H9 (cell line): Measurements from ENCODE around the gene SH3TC1. TPM values are rescaled to one million over a fixed set of nuclear protein-coding genes. Genes with fewer than 3 reads are reported as not detected.

Experiments
- DNase-seq: peaks from one replicate; pipeline ENCODE4 v3.0.0-alpha.2; 2017
- H2AFZ ChIP-seq: one replicate; pipeline ENCODE4 v1.6.1; 2013; ENCODE audit warnings: mild to moderate bottlenecking, low read length, control low read depth, moderate library complexity
- H2AK5ac ChIP-seq: 2 replicates; pipeline ENCODE4 v1.6.1; 2013; ENCODE audit warnings: low read length, control low read depth, mixed read lengths; ENCODE audit not compliant: insufficient read length
- H2BK120ac ChIP-seq: one replicate; pipeline ENCODE4 v1.6.1; 2013; ENCODE audit warnings: low read depth, mild to moderate bottlenecking, low read length, control low read depth, inconsistent platforms; ENCODE audit not compliant: poor library complexity, severe bottlenecking
- H2BK12ac ChIP-seq: 2 replicates; pipeline ENCODE4 v1.6.1; 2013; ENCODE audit warnings: low read length, control low read depth, mixed read lengths, low read depth; ENCODE audit not compliant: insufficient read length
- H2BK15ac ChIP-seq: 2 replicates; pipeline ENCODE4 v1.6.1; 2013; ENCODE audit warnings: low read depth, low read length, control low read depth
- H2BK20ac ChIP-seq: one replicate; pipeline ENCODE4 v1.6.1; 2013; ENCODE audit warnings: low read depth, mild to moderate bottlenecking, low read length, control low read depth, inconsistent platforms; ENCODE audit not compliant: poor library complexity, severe bottlenecking
- H2BK5ac ChIP-seq: 2 replicates; pipeline ENCODE4 v1.6.1; 2013; ENCODE audit warnings: low read length, control low read depth, mixed read lengths; ENCODE audit not compliant: insufficient read length
- H3K14ac ChIP-seq: 2 replicates; pipeline ENCODE4 v1.6.1; 2013; ENCODE audit warnings: low read length, control low read depth; ENCODE audit not compliant: insufficient read depth
- H3K18ac ChIP-seq: 2 replicates; pipeline ENCODE4 v1.6.1; 2013; ENCODE audit warnings: low read depth, mild to moderate bottlenecking, mixed read lengths, low read length, control low read depth; ENCODE audit not compliant: insufficient read length
- H3K23ac ChIP-seq: 2 replicates; pipeline ENCODE4 v1.6.1; 2013; ENCODE audit warnings: low read length, control low read depth, mixed read lengths, low read depth; ENCODE audit not compliant: insufficient read length
- H3K23me2 ChIP-seq: 2 replicates; pipeline ENCODE4 v1.6.1; 2013; ENCODE audit warnings: low read depth, mild to moderate bottlenecking, mixed read lengths, low read length, control low read depth; ENCODE audit not compliant: insufficient read length, poor library complexity, severe bottlenecking
- H3K27ac ChIP-seq: 2 replicates; pipeline ENCODE4 v1.5.1; 2013; ENCODE audit warnings: low read length, control low read depth, mixed read lengths, low read depth; ENCODE audit not compliant: insufficient read length
- H3K27me3 ChIP-seq: 2 replicates; pipeline ENCODE4 v1.6.1; 2013; ENCODE audit warnings: low read length, control low read depth, inconsistent platforms; ENCODE audit not compliant: insufficient read depth
- H3K4ac ChIP-seq: 2 replicates; pipeline ENCODE4 v1.6.1; 2013; ENCODE audit warnings: low read depth, mild to moderate bottlenecking, control low read depth, inconsistent platforms, low read length, moderate library complexity
- H3K4me1 ChIP-seq: 2 replicates; pipeline ENCODE4 v1.6.1; 2013; ENCODE audit warnings: low read length, control low read depth, inconsistent platforms; ENCODE audit not compliant: insufficient read depth
- H3K4me2 ChIP-seq: 2 replicates; pipeline ENCODE4 v1.6.1; 2013; ENCODE audit warnings: low read length, control low read depth, mixed read lengths; ENCODE audit not compliant: insufficient read length, insufficient read depth
- H3K56ac ChIP-seq: 2 replicates; pipeline ENCODE4 v1.6.1; 2013; ENCODE audit warnings: low read depth, mild to moderate bottlenecking, mixed read lengths, low read length, control low read depth; ENCODE audit not compliant: insufficient read length
- H3K79me1 ChIP-seq: 2 replicates; pipeline ENCODE4 v1.6.1; 2013; ENCODE audit warnings: low read depth, mild to moderate bottlenecking, moderate library complexity, low read length, control low read depth, inconsistent platforms; ENCODE audit not compliant: insufficient read depth, poor library complexity, severe bottlenecking
- H3K79me2 ChIP-seq: 2 replicates; pipeline ENCODE4 v1.6.1; 2013; ENCODE audit warnings: low read length, control low read depth, inconsistent platforms; ENCODE audit not compliant: insufficient read depth
- H3K9ac ChIP-seq: 2 replicates; pipeline ENCODE4 v1.6.1; 2013; ENCODE audit warnings: low read length, control low read depth, mixed read lengths; ENCODE audit not compliant: insufficient read length; ENCODE audit errors: extremely low read depth
- H3K9me3 ChIP-seq: one replicate; pipeline ENCODE4 v1.6.1; 2013; ENCODE audit warnings: low read depth, low read length, inconsistent platforms; ENCODE audit not compliant: control insufficient read depth
- H3T11ph ChIP-seq: one replicate; pipeline ENCODE4 v1.6.1; 2013; ENCODE audit warnings: mild to moderate bottlenecking, low read length, control low read depth, inconsistent platforms
- H4K20me1 ChIP-seq: one replicate; pipeline ENCODE4 v1.6.1; 2013; ENCODE audit not compliant: control insufficient read depth, insufficient read length, insufficient read depth
- H4K5ac ChIP-seq: 2 replicates; pipeline ENCODE4 v1.6.1; 2013; ENCODE audit warnings: low read depth, mild to moderate bottlenecking, mixed read lengths, low read length, control low read depth; ENCODE audit not compliant: insufficient read length
- H4K8ac ChIP-seq: replicated peaks from 2 replicates; pipeline ENCODE4 v1.6.1; 2013; ENCODE audit warnings: low read length, control low read depth, mixed read lengths, low read depth; ENCODE audit not compliant: insufficient read length
- H4K91ac ChIP-seq: 2 replicates; pipeline ENCODE4 v1.6.1; 2013; ENCODE audit warnings: low read depth, mild to moderate bottlenecking, moderate library complexity, mixed read lengths, low read length, control low read depth; ENCODE audit not compliant: insufficient read length
- H3K27ac Mint-ChIP-seq, 3 experiments: 2 replicates in 2 of 3; 3 replicates in 1 of 3; pipeline ENCODE4 v1.8.0; 2020 to 2021; ENCODE audit warnings: mixed read lengths in 3 of 3, mild to moderate bottlenecking in 1 of 3, moderate library complexity in 1 of 3
- H3K27me3 Mint-ChIP-seq: 2 replicates; pipeline ENCODE4 v1.8.0; 2021; ENCODE audit warnings: low read depth, mild to moderate bottlenecking, moderate library complexity, mixed read lengths
- H3K36me3 Mint-ChIP-seq, 3 experiments: 2 replicates in 2 of 3; 3 replicates in 1 of 3; pipeline ENCODE4 v1.8.0; 2020 to 2021; ENCODE audit warnings: low read depth in 3 of 3, mixed read lengths in 3 of 3; ENCODE audit not compliant: insufficient read depth in 1 of 3
- H3K4me1 Mint-ChIP-seq, 2 experiments: 2 replicates each; pipeline ENCODE4 v1.8.0; 2020; ENCODE audit warnings: mixed read lengths in 2 of 2
- H3K4me3 Mint-ChIP-seq, 2 experiments: 2 replicates in 1 of 2; 3 replicates in 1 of 2; pipeline ENCODE4 v1.8.0; 2020 to 2021; ENCODE audit warnings: mild to moderate bottlenecking in 2 of 2, mixed read lengths in 2 of 2, moderate library complexity in 1 of 2
- H3K9me3 Mint-ChIP-seq, 2 experiments: 2 replicates in 1 of 2; 3 replicates in 1 of 2; pipeline ENCODE4 v1.8.0; 2020; ENCODE audit warnings: mild to moderate bottlenecking in 2 of 2, mixed read lengths in 2 of 2, moderate library complexity in 1 of 2
- CTCF ChIP-seq: fragments of 200-600 bp; sonication (generic); conservative IDR thresholded peaks from 3 replicates; pipeline ENCODE4 v1.8.0; 2021; ENCODE audit warnings: antibody characterized with exemption, mild to moderate bottlenecking
- WGBS: extraction: QIAGEN DNeasy Blood & Tissue Kit; methylation state at CpG from one replicate; pipeline ENCODE4 v1.1.7; 2013; ENCODE audit warnings: missing lambda C conversion rate, low lambda C conversion rate, mixed read lengths; ENCODE audit not compliant: insufficient read length; ENCODE audit errors: extremely low coverage; 5-methylcytosine and 5-hydroxymethylcytosine counted together
- total RNA-seq: library from RNA; stranded (reverse); gene quantifications from 2 replicates; pipeline ENCODE4 v1.2.1, GENCODE V29; 2021

SH3TC1 gene
- total RNA-seq, 1 experiment from 2014 or later = 0.74 TPM

- H3K9me3 ChIP-seq = no peaks in the 10 kb centered on the region
- no peak overlapping the region for H3K23ac ChIP-seq
- no peaks in the 10 kb centered on the region for H4K20me1 ChIP-seq
- no peaks in the 10 kb centered on the region for H3K4me1 ChIP-seq
- TF ChIP-seq CTCF = no peak
- no peak overlapping the region for H2BK120ac ChIP-seq
- no peak overlapping the region for H3K9ac ChIP-seq
- no CpG with 5 or more reads among the region's 26 CpGs for WGBS
- Mint-ChIP-seq H3K4me3 (no peak overlapping the region), H3K4me1 (peaks cover 11 to 14% of the 10 kb centered on the region in 2 experiments; a peak in 3 of 4 replicates), H3K27me3 (no peaks in the 10 kb centered on the region), H3K27ac (peak overlapping the region in 1 of 3 experiments; percentile 10; a peak in 1 of 7 replicates), H3K9me3 (no peaks in the 10 kb centered on the region), H3K36me3 (no peaks in the 10 kb centered on the region)
- H3K56ac ChIP-seq = no peak overlapping the region
- H2AK5ac ChIP-seq = no peak overlapping the region
- no peak overlapping the region for H3K27ac ChIP-seq
- no peak overlapping the region for H2BK5ac ChIP-seq
- no peak overlapping the region for H2BK12ac ChIP-seq
- no peak overlapping the region for H3K14ac ChIP-seq
- H4K91ac ChIP-seq = no peak overlapping the region
- H2BK15ac ChIP-seq = no peak overlapping the region
- no peaks in the 10 kb centered on the region for H3K79me1 ChIP-seq
- H3K27me3 ChIP-seq = no peaks in the 10 kb centered on the region
- H3K4ac ChIP-seq = no peak overlapping the region
- no peak overlapping the region for H2BK20ac ChIP-seq
- no peaks in the 10 kb centered on the region for H3K79me2 ChIP-seq
- no peak overlapping the region for H4K8ac ChIP-seq
- DNase-seq = no peak
- no peak overlapping the region for H4K5ac ChIP-seq
- H3T11ph ChIP-seq = no peak overlapping the region
- no peak overlapping the region for H3K18ac ChIP-seq
- H3K4me2 ChIP-seq = no peak overlapping the region
- H3K23me2 ChIP-seq = no peaks in the 10 kb centered on the region
- no peak overlapping the region for H2AFZ ChIP-seq
Observed at GRCh38 chr4:8189551-8190466, 9.3 kb upstream of the SH3TC1 start.
